ENCODE results near the gene CDH23.

CDH23 gene

GRCh38 chr10:71797533-71798307 is 401.0 kb downstream of the CDH23 start:
- no peak for DNase-seq (ENCODE audit: low read depth in 2 of 2)

DNA sequence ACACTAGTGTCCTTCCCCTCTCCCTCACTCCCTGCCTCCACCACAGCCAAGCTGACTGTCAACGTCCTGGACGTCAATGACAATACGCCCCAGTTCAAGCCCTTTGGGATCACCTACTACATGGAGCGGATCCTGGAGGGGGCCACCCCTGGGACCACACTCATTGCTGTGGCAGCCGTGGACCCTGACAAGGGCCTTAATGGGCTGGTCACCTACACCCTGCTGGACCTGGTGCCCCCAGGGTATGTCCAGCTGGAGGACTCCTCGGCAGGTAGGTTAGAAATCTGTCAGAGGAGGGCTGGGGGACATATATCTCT is 401.5 kb downstream of the CDH23 start:
- DNase-seq (ENCODE audit: low read depth in 2 of 2): no peak

- no peak for DNase-seq (ENCODE audit: low read depth in 2 of 2)
These were observed 402.4 kb downstream of the CDH23 start for GRCh38 chr10:71799112-71799511.

- no peak for DNase-seq (ENCODE audit: low read depth in 2 of 2)
These were observed 403.1 kb downstream of the CDH23 start for GRCh38 chr10:71799608-71800453.

- no peak for DNase-seq (ENCODE audit: low read depth in 2 of 2)
These were observed 404.6 kb downstream of the CDH23 start for GRCh38 chr10:71801361-71801760.

DNA sequence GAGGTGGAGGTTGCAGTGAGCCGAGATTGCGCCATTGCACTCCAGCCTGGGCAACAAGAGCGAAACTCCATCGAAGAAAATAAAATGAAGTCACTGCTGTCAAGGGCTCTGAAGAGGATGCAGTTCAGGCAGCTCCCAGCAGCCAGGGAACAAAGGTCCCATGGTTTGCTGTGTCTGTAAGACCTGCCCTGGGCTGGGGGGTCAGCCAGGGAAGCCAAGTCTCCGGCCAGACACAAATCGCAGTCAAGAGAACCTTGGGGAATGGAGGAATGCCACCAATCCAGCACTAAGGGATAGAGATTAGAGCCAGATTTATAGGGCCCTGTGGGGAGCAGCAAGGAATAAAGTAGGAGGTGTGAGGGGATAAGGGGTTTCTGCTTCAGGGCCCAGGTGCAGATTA is 405.5 kb downstream of the CDH23 start:
- DNase-seq (ENCODE audit: low read depth in 2 of 2): no peak

GRCh38 chr10:71802715-71803488 is 406.2 kb downstream of the CDH23 start:
- no peak for DNase-seq (ENCODE audit: low read depth in 2 of 2)

DNA sequence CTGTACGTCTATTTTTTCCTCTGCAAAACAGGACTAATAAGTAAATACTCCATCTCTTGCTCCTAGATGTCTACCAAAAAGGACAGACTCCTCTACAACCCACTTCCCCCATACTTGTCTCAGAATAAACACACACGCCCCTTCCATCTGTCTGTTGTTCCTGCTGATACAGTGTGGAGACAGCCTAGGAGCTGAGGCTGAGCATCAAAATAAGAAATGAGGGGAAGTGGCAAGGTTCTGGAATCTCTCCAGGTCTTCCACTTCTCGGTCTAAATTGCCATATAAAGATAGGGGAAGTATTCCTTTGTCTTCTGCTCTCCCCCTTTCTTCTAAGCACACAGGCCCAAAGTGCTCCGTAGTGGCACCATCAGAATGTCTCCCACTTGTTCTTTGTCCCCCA is 407.4 kb downstream of the CDH23 start:
- no peak for DNase-seq (ENCODE audit: low read depth in 2 of 2)

GRCh38 chr10:71805776-71806703 is 409.3 kb downstream of the CDH23 start:
- no peak for DNase-seq (ENCODE audit: low read depth in 2 of 2)

DNA sequence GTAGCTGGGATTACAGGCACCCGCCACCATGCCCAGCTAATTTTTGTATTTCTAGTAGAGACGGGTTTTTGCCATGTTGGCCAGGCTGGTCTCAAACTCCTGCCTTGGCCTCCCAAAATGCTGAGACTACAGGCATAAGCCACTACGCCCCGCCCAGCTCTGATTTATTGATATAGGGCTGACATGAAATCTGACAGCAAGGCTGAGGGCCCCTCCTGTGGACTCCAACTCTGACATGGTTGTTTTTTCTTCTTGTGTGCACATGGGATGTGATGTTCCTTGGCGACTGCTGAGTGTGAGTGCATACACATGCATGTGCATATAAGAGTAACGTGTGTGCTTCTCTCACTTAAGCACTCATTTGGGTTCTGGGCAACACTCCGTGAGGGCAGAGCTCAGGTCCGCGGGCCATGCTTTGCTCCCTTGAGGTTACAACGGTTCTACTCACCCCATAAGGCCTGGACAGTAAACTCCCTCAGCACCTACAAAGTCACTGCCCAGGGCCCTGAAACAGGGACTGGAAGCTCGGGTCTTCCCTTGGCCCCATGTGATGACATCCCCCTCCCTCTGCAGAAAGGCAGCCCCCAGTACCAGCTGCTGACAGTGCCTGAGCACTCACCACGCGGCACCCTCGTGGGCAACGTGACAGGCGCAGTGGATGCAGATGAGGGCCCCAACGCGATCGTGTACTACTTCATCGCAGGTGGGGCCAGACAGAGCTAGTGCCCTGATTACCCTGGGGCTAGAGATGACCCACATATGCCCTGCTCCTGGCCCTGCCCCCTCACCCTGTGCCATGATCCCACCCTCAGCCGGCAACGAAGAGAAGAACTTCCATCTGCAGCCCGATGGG is 410.2 kb downstream of the CDH23 start:
- no peak for DNase-seq (ENCODE audit: low read depth in 2 of 2)

GRCh38 chr10:71807557-71808510 is 411.1 kb downstream of the CDH23 start:
- DNase-seq (ENCODE audit: low read depth in 2 of 2): no peak

DNA sequence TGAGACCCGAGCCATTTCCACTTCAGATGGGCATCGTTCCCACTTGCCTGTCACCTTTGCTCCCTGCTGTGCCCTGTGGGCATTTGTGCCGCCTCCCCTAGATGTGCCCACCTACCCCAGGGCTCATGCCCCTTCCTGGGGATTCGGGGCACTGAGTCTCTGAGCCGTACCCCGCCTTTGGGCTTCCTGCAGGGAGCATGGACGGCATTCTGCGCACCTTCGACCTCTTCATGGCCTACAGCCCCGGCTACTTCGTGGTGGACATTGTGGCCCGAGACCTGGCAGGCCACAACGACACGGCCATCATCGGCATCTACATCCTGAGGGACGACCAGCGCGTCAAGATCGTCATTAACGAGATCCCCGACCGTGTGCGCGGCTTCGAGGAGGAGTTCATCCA is 412.9 kb downstream of the CDH23 start:
- DNase-seq (ENCODE audit: low read depth in 2 of 2): no peak

DNA sequence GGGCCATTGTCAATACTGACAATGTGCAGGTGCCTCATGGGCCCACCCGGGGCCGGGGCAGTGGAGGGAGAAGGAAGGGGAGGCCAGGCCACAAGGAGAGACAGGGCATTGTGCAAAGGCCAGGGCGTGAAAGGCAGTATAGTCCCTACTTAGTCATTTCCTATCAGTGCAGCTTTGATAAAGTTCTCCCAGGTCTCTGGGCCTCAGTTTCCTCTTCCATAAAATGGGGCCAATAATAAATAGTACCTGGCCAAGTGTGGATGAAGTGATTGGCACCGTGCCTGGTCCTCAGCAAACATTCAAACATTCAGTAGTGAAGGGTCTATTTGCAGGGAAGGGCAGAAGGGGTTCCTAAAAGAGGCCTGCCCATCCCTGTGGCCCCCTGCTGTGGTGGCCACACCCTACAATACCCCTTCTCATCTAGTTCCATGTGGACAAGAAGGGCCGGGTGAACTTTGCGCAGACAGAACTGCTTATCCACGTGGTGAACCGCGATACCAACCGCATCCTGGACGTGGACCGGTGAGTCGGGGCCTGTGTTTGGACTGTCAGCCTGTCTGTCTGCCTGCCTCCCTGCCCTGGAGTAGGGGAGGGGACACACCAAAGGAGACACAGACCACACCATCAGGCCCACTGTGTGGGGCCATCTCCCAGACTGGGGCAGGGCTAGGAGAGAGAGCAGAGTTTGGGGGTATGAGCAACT is 413.5 kb downstream of the CDH23 start:
- no peak for DNase-seq (ENCODE audit: low read depth in 2 of 2)

DNA sequence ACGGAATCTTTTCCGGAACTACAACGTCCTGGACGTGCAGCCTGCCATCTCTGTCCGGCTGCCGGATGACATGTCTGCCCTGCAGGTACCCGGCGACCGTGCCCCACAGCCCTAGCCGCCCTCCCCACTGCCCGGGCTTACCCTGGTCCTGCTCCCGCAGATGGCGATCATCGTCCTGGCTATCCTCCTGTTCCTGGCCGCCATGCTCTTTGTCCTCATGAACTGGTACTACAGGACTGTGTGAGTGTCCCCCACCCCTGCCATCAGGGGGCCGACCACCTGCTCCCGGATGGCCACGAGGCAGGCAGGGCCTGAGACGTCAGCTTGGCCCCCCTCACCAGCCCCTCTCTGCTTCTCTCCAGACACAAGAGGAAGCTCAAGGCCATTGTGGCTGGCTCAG is 414.6 kb downstream of the CDH23 start:
- DNase-seq (ENCODE audit: low read depth in 2 of 2): no peak

GRCh38 chr10:71812016-71812912 is 415.5 kb downstream of the CDH23 start:
- DNase-seq (ENCODE audit: low read depth in 2 of 2): peak; percentile 71 to 80

DNA sequence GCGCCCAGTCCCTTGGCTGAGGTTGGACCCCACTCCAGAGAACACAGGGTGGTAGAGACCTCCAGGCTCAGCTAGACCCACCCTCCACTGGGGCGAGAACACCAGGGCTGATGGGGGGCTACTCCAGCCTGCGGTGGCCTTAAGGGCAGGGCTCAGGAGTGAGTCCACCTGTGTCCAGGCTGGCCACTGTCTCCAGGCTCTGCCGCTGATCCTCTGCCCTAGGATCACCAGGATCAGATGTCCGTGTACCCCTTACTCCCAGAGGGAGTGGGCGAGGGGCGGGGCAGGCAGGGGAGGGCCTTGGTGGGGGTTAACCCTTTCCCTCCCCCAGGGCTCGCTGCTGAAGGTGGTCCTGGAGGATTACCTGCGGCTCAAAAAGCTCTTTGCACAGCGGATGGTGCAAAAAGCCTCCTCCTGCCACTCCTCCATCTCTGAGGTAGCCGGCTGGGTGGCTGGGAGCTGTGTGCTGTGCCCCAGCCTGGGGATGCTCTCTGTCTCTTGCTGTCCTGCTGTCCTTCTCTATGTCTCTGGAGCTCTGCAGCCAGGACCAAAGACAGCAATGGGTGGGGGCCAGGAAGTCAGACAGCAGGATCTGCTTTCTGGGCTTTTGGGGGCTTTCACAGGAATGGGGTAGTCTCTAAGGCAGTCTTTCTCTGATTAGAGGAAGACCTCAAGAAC is 416.3 kb downstream of the CDH23 start:
- no peak for DNase-seq (ENCODE audit: low read depth in 2 of 2)

- DNase-seq (ENCODE audit: low read depth in 2 of 2): no peak
These were observed 418.2 kb downstream of the CDH23 start for GRCh38 chr10:71814922-71815411.

All from stimulated activated CD8-positive, alpha-beta memory T cell treated with anti-CD3 and anti-CD28 coated beads, Interleukin-2, amount 100 ng/mL, for 48 hours (primary cell).